Heart right ventricle (tissue), 16 donors: ENCODE measurements around the gene WDR81. TPM values are rescaled to one million over a fixed set of nuclear protein-coding genes. Genes with fewer than 3 reads are reported as not detected.

Experiments used
- ATAC-seq, 8 donors: fragments of 200-7000 bp; cut with Tn5 transposase; one replicate each; pipeline ENCODE4 v1.9.1; 2020; ENCODE audit warnings: mild to moderate bottlenecking in 8 of 8, moderate library complexity in 8 of 8, moderate number of reproducible peaks in 1 of 8
- DNase-seq, 2 donors: peaks; one replicate each; pipeline ENCODE4 v3.0.0-alpha.2; 2020
- H3K27ac ChIP-seq, 10 donors: fragments of 200-600 bp; sonication (generic) in 2 of 10; one replicate each; pipeline versions ENCODE4 v1.5.0 to v1.8.0; 2020 to 2022; ENCODE audit warnings: mild to moderate bottlenecking in 3 of 10
- H3K27me3 ChIP-seq, 7 donors: fragments of 200-600 bp; one replicate each; pipeline ENCODE4 v1.8.0; 2021 to 2022; ENCODE audit warnings: mild to moderate bottlenecking in 2 of 7
- H3K36me3 ChIP-seq, 9 donors: fragments of 200-600 bp; sonication (generic) in 1 of 9; one replicate each; pipeline versions ENCODE4 v1.5.0 to v1.8.0; 2020 to 2022; ENCODE audit warnings: mild to moderate bottlenecking in 2 of 9
- H3K4me1 ChIP-seq, 9 donors: fragments of 200-600 bp; sonication (generic) in 1 of 9; one replicate each; pipeline versions ENCODE4 v1.5.0 to v1.8.0; 2020 to 2022; ENCODE audit warnings: mild to moderate bottlenecking in 4 of 9
- H3K4me3 ChIP-seq, 10 donors: fragments of 200-600 bp; sonication (generic) in 2 of 10; one replicate each; pipeline versions ENCODE4 v1.5.0 to v1.8.0; 2020 to 2022; ENCODE audit warnings: mild to moderate bottlenecking in 7 of 10, moderate library complexity in 2 of 10
- H3K9me3 ChIP-seq, 11 donors: fragments of 200-600 bp in 10 of 11; sonication (generic) in 2 of 11; one replicate each; pipeline versions ENCODE4 v1.5.0 to v1.8.0; 2013 to 2022; ENCODE audit warnings: mild to moderate bottlenecking in 2 of 11, control low read depth in 1 of 11, moderate library complexity in 1 of 11
- CTCF ChIP-seq, 9 donors: fragments of 200-600 bp; sonication (generic) in 2 of 9; IDR thresholded peaks; one replicate each; pipeline versions ENCODE4 v1.5.0 to v1.8.0; 2021 to 2022; ENCODE audit warnings: antibody characterized with exemption in 9 of 9, mild to moderate bottlenecking in 5 of 9, moderate library complexity in 1 of 9
- WGBS, 2 donors: extraction: QIAGEN DNeasy Blood & Tissue Kit; methylation state at CpG; one replicate each; pipeline ENCODE4 v1.1.7; 2013; ENCODE audit warnings: inconsistent platforms in 1 of 2; 5-methylcytosine and 5-hydroxymethylcytosine counted together
- intact Hi-C, 10 donors: fragments of 100-400 bp; cut with DNase I; formaldehyde crosslinking; loops; one replicate each; pipeline versions ENCODE4 v1.11.1 to v1.14.2; 2022
- polyA plus RNA-seq, 2 donors: library from polyadenylated mRNA; stranded (reverse); fragments of 200-250 nt; gene quantifications; one replicate each; pipeline ENCODE4 v1.2.3, GENCODE V29; 2013
- total RNA-seq, 10 donors: library from RNA; stranded (reverse); fragmentation: NEBNext Ultra II Directional in 3 of 10; extraction: Animal tissue kit (Norgen Biotek cat#: 25700) in 3 of 10; gene quantifications; one replicate each; pipeline versions ENCODE4 v1.2.1 to v1.2.4, GENCODE V29; 2021 to 2023
- donor health status: Arrhythmogenic right ventricular cardiomyopathy.
- donor health status: ischemic (EF 13 %, LVEDD 7.1; RV severe dilation, severe dysfunction).
- donor health status: healthy with polysubstance abuse.
- donor health status: DM: no; HTN: yes; CAD: no.
- donor health status: DM: no; HTN: no; CAD: no.
- donor health status: ischemic (EF 25% LVEDD 6.9; RV normal size, moderate dysfunction).
- donor health status: ischemic (EF 25% LVEDD 5.7; RV mildly dilated, moderate dysfunction).
- donor health status: healthy.
- donor health status: DM: yes; HTN: yes; CAD: no.
- donor health status: Ischemic cardiomyopathy.
- donor health status: ischemic (EF 35%, LVEDD 5.7; RV mildly dilated, moderate dysfunction).
- donor health status: nonischemic (EF 11% LVEDD 7.7; RV severe dilation, severe dysfunction).
- donor health status: DM: yes; HTN: yes; CAD: no.
- donor health status: PGD.
- donor health status: ischemic (EF 29% LVEDD 5.4; RV normal size, mild dysfunction).
- donor health status: nonischemic (EF 23%, LVEDD 6.1; RV moderate dilation, normal function).

Gene WDR81
- total and polyA plus RNA-seq, 12 donors: 7.7 to 16.9 (median 9.2) TPM

- DNase-seq (peak; percentile 92), ATAC-seq (peak; percentile 53 to 75 (median 60))
- Histone ChIP-seq H3K4me1 (peaks cover 17 to 68% (median 59%) of the 10 kb centered on the region in 9 donors), H3K27me3 (peaks cover 0 to 5% (median 0%) of the 10 kb centered on the region in 7 donors), H3K27ac (peak overlapping the region; percentile 98 to 100 (median 99)), H3K9me3 (no peaks in the 10 kb centered on the region), H3K4me3 (peak overlapping the region; percentile 81 to 99 (median 94)), H3K36me3 (peaks cover 0 to 38% (median 24%) of the 10 kb centered on the region in 9 donors)
- intact Hi-C loops: loop anchor here in 9 of 10 donors (1.0 to 10.0 kb wide), 11 partner anchors 31 to 450 kb away; partner anchors contain the start of gene PRPF8 (in 1 of the 9)
- 0 to 1% methylated on average over 32 of the region's 32 CpGs for WGBS, 2 donors
- no peak for TF ChIP-seq CTCF (IDR thresholded peaks at IDR 0.05)
Measured at GRCh38 chr17:1714980-1715802, 9.3 kb upstream of the WDR81 start.

- H3K36me3 ChIP-seq: peaks cover 0 to 38% (median 24%) of the 10 kb centered on the region in 9 donors
- H3K27me3 ChIP-seq: peaks cover 0 to under 1% (median 0%) of the 10 kb centered on the region in 7 donors
- H3K4me1 ChIP-seq: peaks cover 17 to 69% (median 55%) of the 10 kb centered on the region in 9 donors
Measured at GRCh38 chr17:1715803-1716075, 8.8 kb upstream of the WDR81 start.

GRCh38 chr17:1716076-1716911 lies 8.2 kb upstream of the WDR81 start:
- Histone ChIP-seq H3K4me1 (peaks cover 17 to 68% (median 51%) of the 10 kb centered on the region in 9 donors), H3K9me3 (no peaks in the 10 kb centered on the region)

More at GRCh38 chr17:1715803-1716075, 8.8 kb upstream of the WDR81 start:
- ATAC-seq (no peak), DNase-seq (no peak)
- intact Hi-C loops: loop anchor here in 3 of 10 donors (2.0 to 10.0 kb wide), 7 partner anchors 31 to 451 kb away; partner anchors contain the start of genes PRPF8 (in 1 of the 3) and RILP (in 1 of the 3)
- Histone ChIP-seq H3K4me3 (peak overlapping the region; percentile 81 to 99 (median 94)), H3K9me3 (no peaks in the 10 kb centered on the region), H3K27ac (peak overlapping the region; percentile 98 to 100 (median 99))
- 0 to 1% methylated on average over 22 of the region's 23 CpGs for WGBS, 2 donors
- no peak for TF ChIP-seq CTCF (IDR thresholded peaks at IDR 0.05)

More at GRCh38 chr17:1716076-1716911, 8.2 kb upstream of the WDR81 start:
- H3K4me3 ChIP-seq: peak overlapping the region; percentile 81 to 99 (median 94)
- intact Hi-C loops: loop anchor here in 3 of 10 donors (2.0 to 10.0 kb wide), 7 partner anchors 31 to 451 kb away; partner anchors contain the start of genes PRPF8 (in 1 of the 3) and RILP (in 1 of the 3)
- ATAC-seq: peak; percentile 73 to 86 (median 83)
- H3K36me3 ChIP-seq: peaks cover 0 to 34% (median 24%) of the 10 kb centered on the region in 9 donors
- peak in 3 of 9 donors; percentile 7 to 34 (median 14) for TF ChIP-seq CTCF (IDR thresholded peaks at IDR 0.05)
- WGBS, 2 donors: 0% methylated on average over 67 to 70 of the region's 70 CpGs
- peak overlapping the region; percentile 98 to 100 (median 99) for H3K27ac ChIP-seq
- DNase-seq: peak; percentile 100
- H3K27me3 ChIP-seq: no peaks in the 10 kb centered on the region
